HepG2 (cell line): ENCODE measurements around the gene IBA57. TPM values are rescaled to one million over a fixed set of nuclear protein-coding genes. Genes with fewer than 3 reads are reported as not detected.

Experiments used
- ATAC-seq: fragments of 200-7000 bp; cut with Tn5 transposase; 3 replicates; pipeline ENCODE4 v1.9.1; 2020; ENCODE audit warnings: mild to moderate bottlenecking, moderate library complexity
- BruUV-seq: library from RNA; stranded (reverse); fragments of 400-500 nt; replicated peaks from 2 replicates; lab custom pipeline; 2021; lab: Mats Ljungman, UMichigan
- CTCF ChIA-PET: fragments of 300-600 bp; formaldehyde crosslinking; extraction: SDS; loops from one replicate; lab custom pipeline; 2021; ENCODE audit warnings: low total read pairs, inconsistent platforms, low intra/inter-chr PET ratio; lab: Yijun Ruan, JAX
- POLR2A ChIA-PET: fragments of 350-600 bp; sonication (Branson Sonifier 250); formaldehyde crosslinking; loops from one replicate; lab custom pipeline; 2020; ENCODE audit warnings: antibody characterized with exemption, inconsistent platforms; lab: Yijun Ruan, JAX
- DNase-seq: peaks from one replicate; pipeline ENCODE4 v3.0.0-alpha.2; 2015; ENCODE audit warnings: low spot score
- FAIRE-seq: peaks from 3 replicates; lab custom pipeline; 2011; peaks lifted over from hg19 to GRCh38; lab: Jason Lieb, UNC
- H2AFZ ChIP-seq: one replicate; pipeline ENCODE4 v1.6.1; 2011; ENCODE audit warnings: low read length, inconsistent platforms
- H3K27ac ChIP-seq: fragments of 300-600 bp; 3 replicates; pipeline ENCODE4 v1.8.0; 2011; ENCODE audit warnings: mixed run types, mild to moderate bottlenecking, mixed read lengths, low read length, inconsistent platforms; ENCODE audit not compliant: insufficient read depth; ENCODE audit errors: extremely low read length
- H3K27me3 ChIP-seq, 2 experiments: fragments of 200-600 bp in 1 of 2; 2 replicates in 1 of 2; 3 replicates in 1 of 2; pipeline versions ENCODE4 v1.6.0 to v1.8.0; 2011; ENCODE audit warnings: low read length in 2 of 2, mild to moderate bottlenecking in 2 of 2, moderate library complexity in 2 of 2, inconsistent platforms in 1 of 2; ENCODE audit not compliant: insufficient read depth in 2 of 2, control insufficient read depth in 1 of 2
- H3K36me3 ChIP-seq, 2 experiments: fragments of 200-600 bp in 1 of 2; replicated peaks in 1 of 2; 2 replicates in 1 of 2; 3 replicates in 1 of 2; pipeline versions ENCODE4 v1.5.1 to v1.8.0; 2011; ENCODE audit warnings: low read length in 2 of 2, inconsistent platforms in 1 of 2; ENCODE audit not compliant: insufficient read depth in 2 of 2, control insufficient read depth in 1 of 2
- H3K4me1 ChIP-seq: 2 replicates; pipeline ENCODE4 v1.5.1; 2012; ENCODE audit warnings: low read length, inconsistent platforms; ENCODE audit not compliant: insufficient read depth
- H3K4me2 ChIP-seq: 2 replicates; pipeline ENCODE4 v1.6.0; 2011; ENCODE audit warnings: low read depth, low read length, inconsistent platforms
- H3K4me3 ChIP-seq, 3 experiments: fragments of 200-600 bp in 1 of 3; sonication (generic), shearing (Covaris generic) in 1 of 3; replicated peaks in 1 of 3; 2 replicates each; pipeline ENCODE4 v1.5.1; 2011 to 2016; ENCODE audit warnings: low read length in 3 of 3, inconsistent platforms in 2 of 3, low read depth in 2 of 3, mild to moderate bottlenecking in 2 of 3, control low read depth in 1 of 3, mixed read lengths in 1 of 3; ENCODE audit not compliant: insufficient read depth in 1 of 3
- H3K79me2 ChIP-seq: one replicate; pipeline ENCODE4 v1.6.1; 2011; ENCODE audit warnings: low read length, inconsistent platforms; ENCODE audit not compliant: insufficient read depth
- H3K9ac ChIP-seq: 2 replicates; pipeline ENCODE4 v1.6.0; 2011; ENCODE audit warnings: mild to moderate bottlenecking, low read depth, low read length, inconsistent platforms; ENCODE audit not compliant: insufficient read depth
- H3K9me3 ChIP-seq: 2 replicates; pipeline ENCODE4 v1.5.1; 2012; ENCODE audit warnings: mild to moderate bottlenecking, low read length
- H4K20me1 ChIP-seq: 2 replicates; pipeline ENCODE4 v1.6.0; 2011; ENCODE audit warnings: inconsistent platforms, mild to moderate bottlenecking, low read length, moderate library complexity; ENCODE audit not compliant: insufficient read depth
- ISX ChIP-seq: sonication (generic); formaldehyde crosslinking; conservative IDR thresholded peaks from 2 replicates; pipeline ENCODE4 v1.5.0; 2020; ENCODE audit warnings: missing genetic modification reagents
- KDM2A ChIP-seq: sonication (generic); formaldehyde crosslinking; IDR thresholded peaks from 2 replicates; pipeline ENCODE4 v1.4.0; 2020; ENCODE audit warnings: low read depth, missing genetic modification reagents, borderline replicate concordance
- PCBP1 ChIP-seq: fragments of 200-400 bp; formaldehyde crosslinking; IDR thresholded peaks from 2 replicates; pipeline ENCODE4 v1.6.1; 2017; ENCODE audit warnings: mild to moderate bottlenecking, low read depth, low read length, borderline replicate concordance
- RFXAP ChIP-seq: sonication (generic); formaldehyde crosslinking; IDR thresholded peaks from 2 replicates; pipeline ENCODE4 v1.4.0; 2020; ENCODE audit warnings: missing genetic modification reagents, borderline replicate concordance
- SP2 ChIP-seq: sonication (generic); formaldehyde crosslinking; IDR thresholded peaks from 2 replicates; pipeline ENCODE4 v1.5.1; 2020; ENCODE audit warnings: mild to moderate bottlenecking, missing genetic modification reagents
- ZNF33A ChIP-seq: sonication (generic); formaldehyde crosslinking; IDR thresholded peaks from 2 replicates; pipeline ENCODE4 v1.5.1; 2020; ENCODE audit warnings: missing genetic modification reagents, mild to moderate bottlenecking, moderate library complexity, borderline replicate concordance
- WGBS: methylation state at CpG from one replicate; pipeline ENCODE4 v1.1.6; 2017; ENCODE audit warnings: low lambda C conversion rate; 5-methylcytosine and 5-hydroxymethylcytosine counted together
- in situ Hi-C: cut with HindIII; loops from 2 replicates; pipeline ENCODE4 v1.10.0; 2017; ENCODE audit warnings: low pct_unique_long_range_greater_than_20kb; ENCODE audit not compliant: extremely low pct_ligation_motif_present
- intact Hi-C: fragments of 100-400 bp; cut with micrococcal nuclease; formaldehyde crosslinking; loops from one replicate; pipeline ENCODE4 v1.10.0; 2022; ENCODE audit not compliant: unreplicated experiment
- polyA plus RNA-seq, 8 experiments: library from polyadenylated mRNA; depleted of rRNA in 3 of 8; stranded (reverse) in 7 of 8; unstranded in 1 of 8; fragments of >200 nt; fragmentation: Illumina TruSeq in 4 of 8; extraction: Trizol in 4 of 8; gene quantifications; 2 replicates each; pipeline versions ENCODE4 v1.2.1 to v1.2.3, GENCODE V29; 2011 to 2016; ENCODE audit warnings: low read depth in 4 of 8, missing spikeins in 1 of 8, mixed read lengths in 1 of 8; ENCODE audit not compliant: insufficient read depth in 1 of 8
- total RNA-seq, 5 experiments: library from RNA; depleted of rRNA; stranded (reverse); fragments of >200 nt; fragmentation: Illumina TruSeq; extraction: Trizol; gene quantifications; 2 replicates each; pipeline ENCODE4 v1.2.3, GENCODE V29; 2016; ENCODE audit warnings: low read depth in 1 of 5
- TF ChIP-seq, protein P1 (sequence below): sonication (generic); IDR thresholded peaks from 2 replicates; pipeline ENCODE4 v1.6.1; 2016; ENCODE audit warnings: low read depth, borderline replicate concordance

Gene IBA57
- total and polyA plus RNA-seq, 2 of the 13 experiments (the other 11 are each of a cell fraction or from before 2014, with no cell fraction given), result 2.3 to 10.2 TPM

DNA sequence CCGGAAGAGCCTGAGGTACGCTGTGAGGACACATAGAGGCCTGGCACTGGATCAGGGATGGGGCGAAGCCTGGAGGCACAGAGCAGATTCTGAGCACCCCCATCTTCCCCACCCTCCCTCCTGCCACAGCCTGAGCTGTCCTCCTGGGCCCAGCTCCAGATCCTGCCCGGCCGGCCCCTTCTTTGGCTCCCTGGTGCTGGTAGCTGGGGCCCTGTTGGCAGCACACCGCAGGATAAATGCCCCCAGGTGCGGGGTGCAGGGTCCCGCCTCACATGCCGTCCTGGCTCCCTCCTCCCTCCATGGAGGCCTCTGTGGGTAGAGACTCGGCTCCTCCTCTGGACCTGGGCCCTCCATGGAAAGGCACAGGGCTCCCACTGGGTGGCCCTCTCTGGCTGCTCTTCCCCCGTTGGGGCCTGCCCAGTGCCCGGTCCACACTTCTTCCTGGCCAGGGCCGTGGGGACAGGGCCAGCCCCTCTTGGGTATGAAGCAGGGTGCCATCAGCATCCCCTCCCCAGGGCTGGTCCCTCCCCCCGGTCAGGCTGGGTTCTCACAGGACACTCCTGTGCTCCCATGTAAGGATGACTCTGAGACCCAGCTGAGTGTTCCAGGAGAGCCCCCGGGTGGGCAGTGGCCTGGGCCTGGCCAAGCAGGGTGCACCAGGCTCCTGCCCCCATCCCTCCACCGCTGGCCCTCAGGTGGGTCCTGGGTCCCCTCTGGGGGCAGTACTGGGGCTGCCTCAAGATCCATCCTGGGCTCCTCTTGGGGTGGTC is 41.2 kb downstream of the IBA57 start:
- Histone ChIP-seq H3K79me2 (no peaks in the 10 kb centered on the region), H2AFZ (no peak overlapping the region), H3K36me3 (no peaks in the 10 kb centered on the region), H3K27ac (no peak overlapping the region), H4K20me1 (no peaks in the 10 kb centered on the region), H3K4me3 (no peak overlapping the region), H3K4me1 (no peaks in the 10 kb centered on the region), H3K9ac (no peak overlapping the region), H3K4me2 (no peak overlapping the region), H3K9me3 (no peaks in the 10 kb centered on the region), H3K27me3 (peaks cover 4 to 36% of the 10 kb centered on the region in 2 experiments; a peak in 4 of 5 replicates)
- DNase-seq (no peak), ATAC-seq (peak; percentile 17; the same call in 2 of the 3 replicates), FAIRE-seq (no peak)
- ChIA-PET POLR2A (no interaction called here), CTCF (no interaction called here)
- BruUV-seq, result no TSS peak
- in situ Hi-C loops, result no loop called here
- no peak for TF ChIP-seq ISX (CRISPR knock-in tag)
- no peak for TF ChIP-seq ZNF33A
- intact Hi-C loops, result no loop called here
- 20% methylated on average over 5 of the region's 16 CpGs for WGBS

DNA sequence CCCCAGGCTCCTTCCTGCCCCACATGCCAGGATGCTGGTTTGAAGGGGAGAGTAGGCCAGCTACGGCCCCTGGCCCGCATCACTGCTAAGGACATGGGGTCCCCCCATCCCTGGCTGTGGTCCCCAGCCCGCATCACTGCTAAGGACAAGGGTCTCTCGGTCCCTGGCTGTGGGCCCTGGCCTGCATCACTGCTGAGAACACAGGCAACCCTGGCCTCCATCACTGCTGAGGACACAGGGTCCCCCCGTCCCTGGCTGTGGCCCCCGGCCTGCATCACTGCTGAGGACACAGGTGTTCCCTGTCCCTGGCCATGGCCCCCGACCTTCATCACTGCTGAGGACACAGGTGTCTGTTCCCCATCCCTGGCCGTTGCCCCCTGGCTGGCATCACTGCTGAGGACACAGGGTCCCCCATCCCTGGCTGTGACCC is 41.8 kb downstream of the IBA57 start:
- no peak for ATAC-seq
- ChIA-PET CTCF (no interaction called here), POLR2A (no interaction called here)
- Histone ChIP-seq H3K79me2 (no peaks in the 10 kb centered on the region), H3K9ac (no peak overlapping the region), H3K4me3 (no peak overlapping the region), H3K36me3 (no peaks in the 10 kb centered on the region), H3K9me3 (no peaks in the 10 kb centered on the region), H3K4me1 (no peaks in the 10 kb centered on the region), H3K4me2 (no peak overlapping the region), H3K27me3 (peaks cover 4 to 36% of the 10 kb centered on the region in 2 experiments; a peak in 4 of 5 replicates), H3K27ac (no peak overlapping the region), H4K20me1 (no peaks in the 10 kb centered on the region), H2AFZ (no peak overlapping the region)
- intact Hi-C loops, result no loop called here
- in situ Hi-C loops, result no loop called here
- BruUV-seq, result no TSS peak
- no peak for FAIRE-seq
- no peak for TF ChIP-seq PCBP1
- TF ChIP-seq, protein P1, sequence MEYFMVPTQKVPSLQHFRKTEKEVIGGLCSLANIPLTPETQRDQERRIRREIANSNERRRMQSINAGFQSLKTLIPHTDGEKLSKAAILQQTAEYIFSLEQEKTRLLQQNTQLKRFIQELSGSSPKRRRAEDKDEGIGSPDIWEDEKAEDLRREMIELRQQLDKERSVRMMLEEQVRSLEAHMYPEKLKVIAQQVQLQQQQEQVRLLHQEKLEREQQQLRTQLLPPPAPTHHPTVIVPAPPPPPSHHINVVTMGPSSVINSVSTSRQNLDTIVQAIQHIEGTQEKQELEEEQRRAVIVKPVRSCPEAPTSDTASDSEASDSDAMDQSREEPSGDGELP, result no peak
- TF ChIP-seq RFXAP (CRISPR knock-in tag), result no peak
- TF ChIP-seq SP2 (CRISPR knock-in tag), result no peak
- no peak for TF ChIP-seq KDM2A (CRISPR knock-in tag)
- 67% methylated on average over 3 of the region's 8 CpGs for WGBS
- no peak for DNase-seq
